ENCODE measurements around the gene JARID2. TPM values are rescaled to one million over a fixed set of nuclear protein-coding genes. Genes with fewer than 3 reads are reported as not detected.

The JARID2 gene
- total RNA-seq, 1 experiment from 2014 or later, result 180 TPM

DNA sequence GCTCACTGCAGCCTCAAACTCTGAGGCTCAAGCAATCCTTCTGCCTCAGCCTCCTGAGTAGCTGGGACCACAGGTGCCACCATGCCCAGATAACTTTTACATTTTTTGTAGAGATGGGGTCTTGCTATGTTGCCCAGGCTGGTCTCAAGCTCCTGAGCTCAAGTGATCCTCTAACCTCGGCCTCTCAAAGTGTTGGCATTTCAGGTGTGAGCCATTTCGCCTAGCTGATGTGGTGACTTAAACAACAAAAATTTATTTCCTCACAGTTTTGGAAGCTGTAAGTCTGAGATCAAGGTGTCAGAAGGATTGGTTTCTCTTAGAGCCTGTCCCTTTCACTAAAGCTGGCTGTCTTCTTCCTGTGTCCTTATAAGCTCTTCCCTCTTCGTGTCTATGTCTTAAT lies 15.0 kb upstream of the JARID2 start:
- ChIA-PET CTCF (interaction anchor here (0.6 to 0.7 kb wide), 2 partner anchors 107 to 216 kb away, joined by 3 read pairs; no protein-coding TSS in a partner anchor), POLR2A (interaction anchor here (0.6 to 1.2 kb wide), 5 partner anchors 10 to 842 kb away, joined by 3 to 5 read pairs (median 4); no protein-coding TSS in a partner anchor)
- no peak overlapping the region for H3K27ac Mint-ChIP-seq

DNA sequence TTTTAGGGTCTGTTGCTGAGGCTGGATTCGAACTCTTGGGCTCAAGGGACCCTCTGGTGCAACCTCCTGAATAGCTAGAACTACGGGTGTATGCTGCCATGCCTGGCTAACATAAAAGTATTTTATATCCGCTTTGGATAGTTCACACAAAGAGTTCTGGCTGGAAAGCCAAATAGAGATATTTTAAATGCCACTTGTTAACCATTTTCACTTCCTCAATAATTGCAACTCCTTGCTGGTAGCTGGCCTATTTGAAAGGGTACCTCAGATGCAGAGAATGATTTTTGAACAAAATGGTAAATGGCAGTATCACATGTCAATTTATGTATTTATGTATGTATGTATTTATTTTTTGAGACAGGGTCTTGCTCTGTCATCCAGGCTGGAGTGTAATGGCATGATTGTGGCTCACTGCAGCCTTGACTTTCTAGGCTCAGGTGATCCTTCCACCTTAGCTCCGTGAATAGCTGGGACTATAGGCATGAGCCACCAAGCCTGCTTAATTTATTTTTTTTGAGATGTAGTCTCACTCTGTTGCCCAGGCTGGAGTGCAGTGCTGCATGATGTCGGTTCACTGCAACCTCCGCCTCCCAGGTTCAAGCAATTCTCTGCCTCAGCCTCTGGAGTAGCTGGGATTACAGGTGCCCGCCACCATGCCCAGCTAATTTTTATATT lies 12.9 kb upstream of the JARID2 start:
- CTCF ChIA-PET, result interaction anchor here (0.6 kb wide), 1 partner anchor 27 kb away, joined by 4 read pairs; no protein-coding TSS in a partner anchor
- POLR2A ChIA-PET, result no interaction called here
- Mint-ChIP-seq H3K9me3 (no peaks in the 10 kb centered on the region), H3K27me3 (ENCODE audit: low read depth) (no peaks in the 10 kb centered on the region), H3K4me3 (no peak overlapping the region), H3K27ac (no peak overlapping the region), H3K4me1 (peaks cover under 1% of the 10 kb centered on the region), H3K36me3 (no peaks in the 10 kb centered on the region)
- DNase-seq (ENCODE audit: low spot score) (no peak), ATAC-seq (no peak)
- TF ChIP-seq GABPB1 (CRISPR knock-in tag; IDR thresholded peaks at IDR 0.05) (no peak), ZNF416 (CRISPR knock-in tag; IDR thresholded peaks at IDR 0.05) (no peak), ZBTB21 (CRISPR knock-in tag; IDR thresholded peaks at IDR 0.05; ENCODE audit: borderline replicate concordance) (no peak), MXD4 (CRISPR knock-in tag; IDR thresholded peaks at IDR 0.05; ENCODE audit: borderline replicate concordance) (no peak), FOXJ3 (CRISPR knock-in tag; IDR thresholded peaks at IDR 0.05; ENCODE audit: borderline replicate concordance) (no peak), TEAD1 (CRISPR knock-in tag; IDR thresholded peaks at IDR 0.05) (no peak), GTF2I (CRISPR knock-in tag; conservative IDR thresholded peaks at IDR 0.05) (no peak), NR2C2 (CRISPR knock-in tag; IDR thresholded peaks at IDR 0.05) (no peak), TEAD4 (CRISPR knock-in tag; IDR thresholded peaks at IDR 0.05) (no peak), ZNF396 (CRISPR knock-in tag; IDR thresholded peaks at IDR 0.05; ENCODE audit: borderline replicate concordance) (no peak)
- TF ChIP-seq, protein P1, sequence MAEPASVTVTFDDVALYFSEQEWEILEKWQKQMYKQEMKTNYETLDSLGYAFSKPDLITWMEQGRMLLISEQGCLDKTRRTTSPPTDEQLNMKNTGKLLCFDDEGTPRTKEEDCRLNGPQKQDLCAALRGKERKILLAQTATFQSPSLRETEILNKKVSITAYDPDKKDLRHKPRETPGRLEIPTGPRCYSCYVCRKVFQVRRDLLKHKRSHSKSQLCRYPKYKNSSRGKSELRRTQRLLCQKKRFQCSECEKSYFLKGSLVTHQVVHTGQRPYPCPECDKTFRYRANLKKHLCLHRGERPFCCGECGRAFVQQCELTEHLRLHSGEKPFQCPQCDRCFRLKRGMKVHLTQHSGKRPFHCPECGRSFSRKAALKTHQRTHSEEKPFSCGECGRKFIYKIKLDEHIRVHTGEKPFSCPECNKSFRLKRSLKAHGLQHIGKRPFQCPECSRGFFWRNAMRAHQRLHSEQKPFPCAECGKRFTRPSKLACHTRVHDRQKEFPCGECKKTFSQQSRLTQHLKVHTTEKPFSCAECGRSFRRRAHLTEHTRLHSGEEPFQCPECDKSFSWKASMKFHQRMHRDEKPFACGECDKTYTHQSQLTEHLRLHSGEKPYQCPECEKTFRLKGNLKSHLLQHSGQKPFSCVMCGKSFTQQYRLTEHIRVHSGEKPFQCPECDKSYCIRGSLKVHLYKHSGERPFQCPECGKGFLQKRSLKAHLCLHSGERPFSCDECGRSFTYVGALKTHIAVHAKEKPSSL (CRISPR knock-in tag; conservative IDR thresholded peaks at IDR 0.05), result no peak
- TF ChIP-seq, protein P2, sequence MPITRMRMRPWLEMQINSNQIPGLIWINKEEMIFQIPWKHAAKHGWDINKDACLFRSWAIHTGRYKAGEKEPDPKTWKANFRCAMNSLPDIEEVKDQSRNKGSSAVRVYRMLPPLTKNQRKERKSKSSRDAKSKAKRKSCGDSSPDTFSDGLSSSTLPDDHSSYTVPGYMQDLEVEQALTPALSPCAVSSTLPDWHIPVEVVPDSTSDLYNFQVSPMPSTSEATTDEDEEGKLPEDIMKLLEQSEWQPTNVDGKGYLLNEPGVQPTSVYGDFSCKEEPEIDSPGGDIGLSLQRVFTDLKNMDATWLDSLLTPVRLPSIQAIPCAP (CRISPR knock-in tag; IDR thresholded peaks at IDR 0.05), result no peak
- TF ChIP-seq, protein P3, sequence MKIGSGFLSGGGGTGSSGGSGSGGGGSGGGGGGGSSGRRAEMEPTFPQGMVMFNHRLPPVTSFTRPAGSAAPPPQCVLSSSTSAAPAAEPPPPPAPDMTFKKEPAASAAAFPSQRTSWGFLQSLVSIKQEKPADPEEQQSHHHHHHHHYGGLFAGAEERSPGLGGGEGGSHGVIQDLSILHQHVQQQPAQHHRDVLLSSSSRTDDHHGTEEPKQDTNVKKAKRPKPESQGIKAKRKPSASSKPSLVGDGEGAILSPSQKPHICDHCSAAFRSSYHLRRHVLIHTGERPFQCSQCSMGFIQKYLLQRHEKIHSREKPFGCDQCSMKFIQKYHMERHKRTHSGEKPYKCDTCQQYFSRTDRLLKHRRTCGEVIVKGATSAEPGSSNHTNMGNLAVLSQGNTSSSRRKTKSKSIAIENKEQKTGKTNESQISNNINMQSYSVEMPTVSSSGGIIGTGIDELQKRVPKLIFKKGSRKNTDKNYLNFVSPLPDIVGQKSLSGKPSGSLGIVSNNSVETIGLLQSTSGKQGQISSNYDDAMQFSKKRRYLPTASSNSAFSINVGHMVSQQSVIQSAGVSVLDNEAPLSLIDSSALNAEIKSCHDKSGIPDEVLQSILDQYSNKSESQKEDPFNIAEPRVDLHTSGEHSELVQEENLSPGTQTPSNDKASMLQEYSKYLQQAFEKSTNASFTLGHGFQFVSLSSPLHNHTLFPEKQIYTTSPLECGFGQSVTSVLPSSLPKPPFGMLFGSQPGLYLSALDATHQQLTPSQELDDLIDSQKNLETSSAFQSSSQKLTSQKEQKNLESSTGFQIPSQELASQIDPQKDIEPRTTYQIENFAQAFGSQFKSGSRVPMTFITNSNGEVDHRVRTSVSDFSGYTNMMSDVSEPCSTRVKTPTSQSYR (CRISPR knock-in tag; IDR thresholded peaks at IDR 0.05), result no peak
- TF ChIP-seq, protein P4, sequence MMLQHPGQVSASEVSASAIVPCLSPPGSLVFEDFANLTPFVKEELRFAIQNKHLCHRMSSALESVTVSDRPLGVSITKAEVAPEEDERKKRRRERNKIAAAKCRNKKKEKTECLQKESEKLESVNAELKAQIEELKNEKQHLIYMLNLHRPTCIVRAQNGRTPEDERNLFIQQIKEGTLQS (CRISPR knock-in tag; conservative IDR thresholded peaks at IDR 0.05), result no peak
- TF ChIP-seq, protein P5, sequence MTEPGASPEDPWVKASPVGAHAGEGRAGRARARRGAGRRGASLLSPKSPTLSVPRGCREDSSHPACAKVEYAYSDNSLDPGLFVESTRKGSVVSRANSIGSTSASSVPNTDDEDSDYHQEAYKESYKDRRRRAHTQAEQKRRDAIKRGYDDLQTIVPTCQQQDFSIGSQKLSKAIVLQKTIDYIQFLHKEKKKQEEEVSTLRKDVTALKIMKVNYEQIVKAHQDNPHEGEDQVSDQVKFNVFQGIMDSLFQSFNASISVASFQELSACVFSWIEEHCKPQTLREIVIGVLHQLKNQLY (CRISPR knock-in tag; IDR thresholded peaks at IDR 0.05), result no peak
- TF ChIP-seq, protein P6, sequence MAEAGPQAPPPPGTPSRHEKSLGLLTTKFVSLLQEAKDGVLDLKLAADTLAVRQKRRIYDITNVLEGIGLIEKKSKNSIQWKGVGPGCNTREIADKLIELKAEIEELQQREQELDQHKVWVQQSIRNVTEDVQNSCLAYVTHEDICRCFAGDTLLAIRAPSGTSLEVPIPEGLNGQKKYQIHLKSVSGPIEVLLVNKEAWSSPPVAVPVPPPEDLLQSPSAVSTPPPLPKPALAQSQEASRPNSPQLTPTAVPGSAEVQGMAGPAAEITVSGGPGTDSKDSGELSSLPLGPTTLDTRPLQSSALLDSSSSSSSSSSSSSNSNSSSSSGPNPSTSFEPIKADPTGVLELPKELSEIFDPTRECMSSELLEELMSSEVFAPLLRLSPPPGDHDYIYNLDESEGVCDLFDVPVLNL (CRISPR knock-in tag; IDR thresholded peaks at IDR 0.05; ENCODE audit: borderline replicate concordance, low read depth), result no peak

More for the DNA sequence above, 15.0 kb upstream of the JARID2 start:
- no peak for ATAC-seq
- H3K4me1 Mint-ChIP-seq, result peaks cover 12% of the 10 kb centered on the region
- TF ChIP-seq CBFB (CRISPR knock-in tag; IDR thresholded peaks at IDR 0.05; ENCODE audit: low read depth) (no peak), ZNF121 (CRISPR knock-in tag; IDR thresholded peaks at IDR 0.05) (peak; percentile 91)
- no peaks in the 10 kb centered on the region for H3K27me3 Mint-ChIP-seq (ENCODE audit: low read depth)
- DNase-seq (ENCODE audit: low spot score), result no peak
- H3K4me3 Mint-ChIP-seq, result no peak overlapping the region
- H3K9me3 Mint-ChIP-seq, result no peaks in the 10 kb centered on the region
- H3K36me3 Mint-ChIP-seq, result no peaks in the 10 kb centered on the region

Data from WTC11 (cell line).